Measurements from ENCODE around the gene POLR2C.

POLR2C gene

GRCh38 chr16:57517397-57518367 is 55.2 kb downstream of the POLR2C start:
- DNase-seq (ENCODE audit: low read depth in 2 of 2, low spot score in 1 of 2): no peak

GRCh38 chr16:57518520-57518919 is 56.0 kb downstream of the POLR2C start:
- DNase-seq (ENCODE audit: low read depth in 2 of 2, low spot score in 1 of 2): no peak

- no peak for DNase-seq (ENCODE audit: low read depth in 2 of 2, low spot score in 1 of 2)
These were observed 56.4 kb downstream of the POLR2C start for GRCh38 chr16:57518922-57519321.

GRCh38 chr16:57519796-57520360 is 57.4 kb downstream of the POLR2C start:
- DNase-seq (ENCODE audit: low read depth in 2 of 2, low spot score in 1 of 2): peak; percentile 64 to 76

All from stimulated activated CD8-positive, alpha-beta memory T cell treated with anti-CD3 and anti-CD28 coated beads, Interleukin-4, amount 100 ng/mL, for 4 hours (primary cell).